HG03565 (cell line): Measurements from ENCODE around the gene PTPRG.

Experiments used
- ATAC-seq: cut with Tn5 transposase; IDR thresholded peaks from one replicate; pipeline ENCODE4 v1.9.1; 2021; ENCODE audit warnings: mild to moderate bottlenecking, moderate library complexity; ENCODE audit not compliant: unreplicated experiment

PTPRG gene

GRCh38 chr3:62277450-62277849, 716.1 kb downstream of the PTPRG start:
- no peak for ATAC-seq

DNA sequence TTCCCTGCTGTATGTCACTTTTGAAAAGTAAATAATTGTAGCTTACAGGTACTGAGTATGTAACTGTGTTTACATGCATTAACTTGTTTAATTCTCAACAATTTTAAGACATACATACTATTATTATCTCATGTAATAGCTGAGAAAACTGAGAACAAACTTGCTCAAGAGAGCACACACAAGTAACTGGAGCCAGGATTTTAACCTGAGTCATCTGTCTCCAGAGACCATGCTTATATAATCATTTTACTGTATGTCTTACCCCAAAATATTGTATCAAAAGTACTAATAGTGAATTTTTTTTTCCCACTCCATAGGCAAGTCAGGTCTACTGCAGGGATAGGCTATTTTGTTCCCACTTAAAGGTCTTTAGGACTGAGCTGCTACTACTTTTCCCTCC, 716.6 kb downstream of the PTPRG start:
- no peak for ATAC-seq

DNA sequence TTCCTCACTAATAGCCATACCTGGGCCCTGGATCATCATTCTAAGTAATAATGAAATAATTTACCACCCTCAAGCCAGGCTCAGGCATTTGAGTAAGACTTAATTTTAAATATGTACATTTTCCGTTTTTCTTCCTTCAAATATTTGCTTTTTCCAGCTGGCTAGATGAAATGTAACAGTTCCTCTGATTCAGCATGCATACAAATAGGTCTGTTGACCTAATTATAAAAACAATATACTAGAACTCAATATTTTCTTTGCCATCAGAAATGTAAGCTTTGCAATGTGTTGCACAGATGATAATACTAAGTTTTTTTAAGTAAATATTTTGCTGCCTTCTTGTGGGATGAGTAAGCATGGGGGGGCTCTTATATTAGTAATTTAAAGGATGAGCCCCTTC, 720.4 kb downstream of the PTPRG start:
- no peak for ATAC-seq

GRCh38 chr3:62284442-62284841, 723.1 kb downstream of the PTPRG start:
- peak; percentile 68 for ATAC-seq

- no peak for ATAC-seq
These were observed 726.1 kb downstream of the PTPRG start for GRCh38 chr3:62287392-62287927.

GRCh38 chr3:62289922-62290321, 728.6 kb downstream of the PTPRG start:
- no peak for ATAC-seq

GRCh38 chr3:62293051-62293780, 731.8 kb downstream of the PTPRG start:
- ATAC-seq, result no peak

GRCh38 chr3:62295571-62295970, 734.2 kb downstream of the PTPRG start:
- ATAC-seq, result no peak

DNA sequence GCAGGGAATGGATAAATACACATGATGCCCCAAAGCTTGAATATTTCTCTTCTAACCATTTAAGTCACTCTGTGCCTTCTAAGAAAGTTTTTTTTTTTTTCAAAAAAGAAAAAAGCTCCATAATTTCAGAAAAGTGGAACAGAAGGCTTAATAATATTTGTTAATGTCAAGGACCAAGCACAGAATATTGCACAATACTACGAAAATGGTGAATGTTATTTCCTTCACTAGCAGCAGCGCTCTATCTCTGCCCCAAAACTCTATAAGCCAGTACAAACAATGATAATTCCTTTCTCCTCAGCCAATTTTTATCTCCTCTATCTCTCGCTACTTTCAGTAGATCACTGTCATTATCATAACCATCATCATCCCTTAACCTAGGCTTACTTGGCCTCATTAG, 739.2 kb downstream of the PTPRG start:
- ATAC-seq, result no peak

DNA sequence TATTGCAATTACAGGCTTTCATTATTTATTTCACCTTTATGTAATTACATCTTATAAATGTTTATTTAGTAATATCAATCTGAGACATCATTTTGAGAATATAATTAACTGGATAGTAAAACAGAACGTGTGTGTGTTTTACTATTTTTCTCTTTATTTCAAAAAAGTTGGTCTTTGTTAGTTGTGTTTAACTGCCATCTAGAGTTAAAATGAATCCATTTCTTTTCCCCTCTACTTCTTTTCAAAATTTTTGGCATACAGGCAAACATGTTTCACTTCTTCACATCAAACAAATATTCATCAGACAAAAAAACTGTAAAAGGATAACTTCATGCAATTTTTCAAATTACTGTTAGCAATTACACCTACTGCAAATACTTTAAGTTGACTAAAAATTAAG, 750.8 kb downstream of the PTPRG start:
- ATAC-seq, result no peak

GRCh38 chr3:62316525-62316924, 755.2 kb downstream of the PTPRG start:
- ATAC-seq, result no peak

GRCh38 chr3:62318365-62318751, 757.0 kb downstream of the PTPRG start:
- no peak for ATAC-seq

GRCh38 chr3:62318752-62319569, 757.6 kb downstream of the PTPRG start:
- ATAC-seq, result peak; percentile 98

DNA sequence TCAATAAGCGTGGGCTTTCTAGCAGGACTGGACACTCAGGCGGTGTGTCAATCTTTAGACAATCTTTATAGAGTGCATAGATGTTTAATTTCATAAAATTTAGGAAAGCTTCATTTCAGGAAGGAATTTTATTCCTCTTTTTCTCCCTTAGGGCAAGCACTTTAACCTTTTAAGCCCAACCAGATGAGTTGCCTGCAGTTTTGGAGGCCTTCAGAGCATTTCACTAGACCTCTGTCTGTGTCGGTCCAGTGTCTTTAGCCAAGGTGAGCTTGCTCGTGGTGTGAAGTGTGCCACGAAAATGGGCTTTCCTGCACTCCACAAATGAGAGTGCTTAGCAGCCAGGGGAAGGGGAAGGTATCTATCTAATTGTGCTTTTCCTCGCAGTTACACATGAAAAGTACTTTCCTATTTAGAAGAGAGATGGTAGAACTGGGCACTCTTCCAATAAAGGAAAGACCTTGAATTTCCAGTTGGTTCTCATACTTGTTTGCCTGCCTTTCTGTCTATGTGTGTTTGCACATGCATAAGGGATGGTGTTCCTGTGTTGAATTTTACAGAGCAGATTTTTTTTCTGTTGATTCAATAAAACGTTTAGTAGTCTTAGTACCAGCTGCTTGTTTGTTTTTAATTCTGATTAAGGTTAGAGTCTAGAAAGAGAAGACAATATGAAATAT, 758.3 kb downstream of the PTPRG start:
- no peak for ATAC-seq

DNA sequence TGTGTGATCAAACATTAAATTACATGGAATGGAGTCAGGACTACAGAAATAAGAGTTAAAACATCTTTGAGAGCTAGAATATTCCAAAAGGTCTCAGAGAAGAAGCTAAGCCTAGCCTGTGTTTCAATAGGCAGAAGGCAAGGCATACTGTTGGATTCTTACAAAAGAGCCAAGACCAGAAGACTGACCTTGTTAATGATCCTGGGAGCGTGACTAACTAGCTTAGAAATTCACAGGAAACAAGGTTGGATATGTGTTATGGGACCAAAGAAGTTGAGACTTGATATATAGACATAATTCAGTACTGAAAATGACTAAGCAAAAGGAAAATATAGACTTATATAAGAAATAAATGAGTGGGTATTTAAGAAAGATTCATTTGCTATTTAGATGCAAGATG, 761.9 kb downstream of the PTPRG start:
- no peak for ATAC-seq

DNA sequence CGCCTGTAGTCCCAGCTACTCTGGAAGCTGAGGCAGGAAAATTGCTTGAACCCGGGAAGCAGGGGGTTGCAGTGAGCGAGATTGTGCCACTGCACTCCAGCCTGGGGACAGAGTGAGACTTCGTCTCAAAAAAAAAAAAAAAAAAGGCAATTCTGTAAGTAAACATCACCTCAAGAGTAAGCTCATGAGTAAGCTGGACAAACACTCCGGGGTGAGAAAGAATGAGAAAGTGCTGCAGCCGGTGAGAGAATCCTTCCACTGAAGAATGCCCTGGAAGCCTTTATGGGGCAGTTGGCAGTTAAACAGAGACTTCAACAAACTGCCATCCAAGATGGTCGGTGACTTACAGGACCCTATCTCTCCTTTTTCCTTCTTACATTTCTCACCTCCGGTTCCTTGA, 764.5 kb downstream of the PTPRG start:
- no peak for ATAC-seq

GRCh38 chr3:62329971-62330370, 768.6 kb downstream of the PTPRG start:
- ATAC-seq, result no peak

GRCh38 chr3:62332017-62332416, 770.6 kb downstream of the PTPRG start:
- no peak for ATAC-seq

GRCh38 chr3:62332835-62333244, 771.5 kb downstream of the PTPRG start:
- ATAC-seq, result no peak

DNA sequence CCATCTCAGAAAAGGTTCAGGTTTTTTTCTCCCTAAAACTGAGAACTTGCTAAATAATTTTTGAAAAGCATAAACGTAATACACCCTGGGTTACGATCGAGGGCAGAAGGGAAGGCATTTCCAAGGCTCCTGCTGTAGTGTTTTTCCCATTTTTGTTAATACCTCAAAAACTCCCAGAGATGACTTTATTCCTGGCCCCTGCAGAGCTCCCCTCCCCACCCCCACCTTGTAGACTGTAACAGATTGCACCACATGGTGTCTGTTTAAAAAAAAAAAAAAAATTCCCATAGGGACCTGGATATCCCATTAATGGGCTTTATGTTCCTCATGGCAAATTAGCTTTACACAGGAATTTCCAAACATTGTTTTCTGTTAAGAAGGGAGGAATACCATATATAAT, 773.8 kb downstream of the PTPRG start:
- no peak for ATAC-seq

DNA sequence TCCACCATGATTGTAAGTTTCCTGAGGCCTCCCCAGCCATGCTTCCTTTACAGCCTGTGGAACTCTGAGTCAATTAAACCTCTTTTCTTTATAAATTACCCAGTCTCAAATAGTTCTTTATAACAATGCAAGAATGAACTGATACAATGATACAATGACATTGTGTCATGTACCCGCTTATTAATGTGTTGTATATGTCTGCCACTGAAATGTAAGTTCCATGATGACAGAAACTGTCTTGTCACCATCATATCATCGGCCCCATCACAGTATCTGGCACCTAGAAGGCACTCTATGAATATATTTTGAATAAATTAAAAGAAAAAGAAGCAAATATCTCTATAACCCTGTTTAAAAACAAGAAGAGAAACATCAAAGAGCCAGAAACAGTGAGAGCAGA, 782.4 kb downstream of the PTPRG start:
- no peak for ATAC-seq
